ENCODE results near the gene ZNF575. TPM values are rescaled to one million over a fixed set of nuclear protein-coding genes. Genes with fewer than 3 reads are reported as not detected.
"Not testable (repeated sequence)": the region's sequence is repeated elsewhere in the genome, so short reads cannot be mapped to it uniquely, and the experiment has no call there.

Gene ZNF575
- total and polyA plus RNA-seq, 2 donors, result 0.42 to 2.3 TPM

- not testable (repeated sequence) for DNase-seq (ENCODE audit: extremely low spot score); H3K36me3 ChIP-seq (ENCODE audit: insufficient read depth); H3K4me3 ChIP-seq (ENCODE audit: low read depth, low read length); H3K27ac ChIP-seq (ENCODE audit: low read depth); H3K4me1 ChIP-seq (ENCODE audit: insufficient read depth)
- 96% methylated on average over 8 of the region's 8 CpGs for WGBS
Measured at GRCh38 chr19:43523696-43524095, 9.3 kb upstream of the ZNF575 start.

- no peak for DNase-seq (ENCODE audit: extremely low spot score)
- Histone ChIP-seq H3K27ac (ENCODE audit: low read depth) (no peak overlapping the region), H3K4me1 (ENCODE audit: insufficient read depth) (no peaks in the 10 kb centered on the region), H3K4me3 (ENCODE audit: low read depth, low read length) (peak overlapping the region; percentile 88), H3K36me3 (ENCODE audit: insufficient read depth) (no peaks in the 10 kb centered on the region)
- 24% methylated on average over 12 of the region's 12 CpGs for WGBS
Measured at GRCh38 chr19:43524922-43525835, 7.8 kb upstream of the ZNF575 start.

GRCh38 chr19:43525836-43526771 lies 6.9 kb upstream of the ZNF575 start:
- Histone ChIP-seq H3K4me1 (ENCODE audit: insufficient read depth) (no peaks in the 10 kb centered on the region), H3K27ac (ENCODE audit: low read depth) (peak overlapping the region; percentile 68), H3K36me3 (ENCODE audit: insufficient read depth) (no peaks in the 10 kb centered on the region), H3K4me3 (ENCODE audit: low read depth, low read length) (peak overlapping the region; percentile 88)
- DNase-seq (ENCODE audit: extremely low spot score), result no peak
- WGBS, result 4% methylated on average over 26 of the region's 26 CpGs

- Histone ChIP-seq H3K4me1 (ENCODE audit: insufficient read depth) (no peaks in the 10 kb centered on the region), H3K36me3 (ENCODE audit: insufficient read depth) (no peaks in the 10 kb centered on the region), H3K4me3 (ENCODE audit: low read depth, low read length) (peak within 1 kb of the TSS; percentile 88), H3K27ac (ENCODE audit: low read depth) (peak within 1 kb of the TSS; percentile 68)
- no peak for DNase-seq (ENCODE audit: extremely low spot score)
- WGBS, result 4% methylated on average over 54 of the region's 54 CpGs
Measured at GRCh38 chr19:43526884-43527859, 5.8 kb upstream of the ZNF575 start, which contains the start of gene ETHE1. Gene ETHE1 (minus strand): TSS chr19:43527201. CDS start chr19:43527177, 24 bp downstream.

- WGBS, result 20% methylated on average over 13 of the region's 13 CpGs
- H3K27ac ChIP-seq (ENCODE audit: low read depth), result no peak overlapping the region
- no peaks in the 10 kb centered on the region for H3K4me1 ChIP-seq (ENCODE audit: insufficient read depth)
- no peaks in the 10 kb centered on the region for H3K36me3 ChIP-seq (ENCODE audit: insufficient read depth)
- peak overlapping the region; percentile 88 for H3K4me3 ChIP-seq (ENCODE audit: low read depth, low read length)
- no peak for DNase-seq (ENCODE audit: extremely low spot score)
Measured at GRCh38 chr19:43527860-43528622, 4.9 kb upstream of the ZNF575 start.

GRCh38 chr19:43532571-43532961 lies 422 bp upstream of the ZNF575 start:
- Histone ChIP-seq H3K27ac (ENCODE audit: low read depth) (peak overlapping the region; percentile 48), H3K4me3 (ENCODE audit: low read depth, low read length) (peak overlapping the region; percentile 41), H3K4me1 (ENCODE audit: insufficient read depth) (no peaks in the 10 kb centered on the region), H3K36me3 (ENCODE audit: insufficient read depth) (no peaks in the 10 kb centered on the region)
- DNase-seq (ENCODE audit: extremely low spot score), result no peak
- under 1% methylated on average over 16 of the region's 16 CpGs for WGBS

- under 1% methylated on average over 41 of the region's 41 CpGs for WGBS
- H3K4me3 ChIP-seq (ENCODE audit: low read depth, low read length), result peak overlapping the region; percentile 41
Measured at GRCh38 chr19:43533546-43534304, 737 bp downstream of the ZNF575 start.

GRCh38 chr19:43534305-43534815 lies 1.4 kb downstream of the ZNF575 start:
- peak overlapping the region; percentile 1 for H3K4me3 ChIP-seq (ENCODE audit: low read depth, low read length)
- no peaks in the 10 kb centered on the region for H3K4me1 ChIP-seq (ENCODE audit: insufficient read depth)
- 13% methylated on average over 17 of the region's 17 CpGs for WGBS

More at GRCh38 chr19:43533546-43534304, 737 bp downstream of the ZNF575 start:
- peak overlapping the region; percentile 75 for H3K27ac ChIP-seq (ENCODE audit: low read depth)
- H3K36me3 ChIP-seq (ENCODE audit: insufficient read depth), result no peaks in the 10 kb centered on the region
- no peaks in the 10 kb centered on the region for H3K4me1 ChIP-seq (ENCODE audit: insufficient read depth)
- peak; percentile 99 for DNase-seq (ENCODE audit: extremely low spot score)

GRCh38 chr19:43534816-43535761 lies 2.1 kb downstream of the ZNF575 start:
- no peaks in the 10 kb centered on the region for H3K4me1 ChIP-seq (ENCODE audit: insufficient read depth)
- 45% methylated on average over 62 of the region's 62 CpGs for whole genome bisulfite sequencing
- no peak for DNase-seq (ENCODE audit: extremely low spot score)
- no peak overlapping the region for H3K4me3 ChIP-seq (ENCODE audit: low read depth, low read length)
- H3K36me3 ChIP-seq (ENCODE audit: insufficient read depth), result no peaks in the 10 kb centered on the region
- H3K27ac ChIP-seq (ENCODE audit: low read depth), result no peak overlapping the region

More at GRCh38 chr19:43534305-43534815, 1.4 kb downstream of the ZNF575 start:
- no peak for DNase-seq (ENCODE audit: extremely low spot score)
- Histone ChIP-seq H3K27ac (ENCODE audit: low read depth) (no peak overlapping the region), H3K36me3 (ENCODE audit: insufficient read depth) (no peaks in the 10 kb centered on the region)

GRCh38 chr19:43538922-43539321 lies 5.9 kb downstream of the ZNF575 start:
- H3K36me3 ChIP-seq (ENCODE audit: insufficient read depth), result peaks cover 3% of the 10 kb centered on the region
- no peak overlapping the region for H3K4me3 ChIP-seq (ENCODE audit: low read depth, low read length)
- DNase-seq (ENCODE audit: extremely low spot score), result no peak
- no peak overlapping the region for H3K27ac ChIP-seq (ENCODE audit: low read depth)
- H3K4me1 ChIP-seq (ENCODE audit: insufficient read depth), result no peaks in the 10 kb centered on the region

- Histone ChIP-seq H3K27ac (ENCODE audit: low read depth) (no peak overlapping the region), H3K36me3 (ENCODE audit: insufficient read depth) (peaks cover 5% of the 10 kb centered on the region), H3K4me1 (ENCODE audit: insufficient read depth) (no peaks in the 10 kb centered on the region), H3K4me3 (ENCODE audit: low read depth, low read length) (no peak overlapping the region)
- WGBS, result 93% methylated on average over 3 of the region's 3 CpGs
- no peak for DNase-seq (ENCODE audit: extremely low spot score)
Measured at GRCh38 chr19:43540381-43540780, 7.4 kb downstream of the ZNF575 start.
